IPS-15b (cell line): Measurements from ENCODE around the gene UQCRC2.

Experiments used
- H3K27me3 ChIP-seq: one replicate; pipeline ENCODE4 v1.6.1; 2013; ENCODE audit warnings: low read length; ENCODE audit not compliant: control insufficient read depth, insufficient read depth
- H3K36me3 ChIP-seq: one replicate; pipeline ENCODE4 v1.6.1; 2013; ENCODE audit warnings: low read length; ENCODE audit not compliant: control insufficient read depth, insufficient read depth
- H3K4me1 ChIP-seq: one replicate; pipeline ENCODE4 v1.6.1; 2013; ENCODE audit warnings: mild to moderate bottlenecking, low read length; ENCODE audit not compliant: control insufficient read depth, insufficient read depth
- H3K4me3 ChIP-seq: one replicate; pipeline ENCODE4 v1.5.1; 2013; ENCODE audit warnings: low read depth, low read length
- H3K9ac ChIP-seq: one replicate; pipeline ENCODE4 v1.6.1; 2013; ENCODE audit warnings: low read depth, mild to moderate bottlenecking, low read length
- H3K9me3 ChIP-seq: one replicate; pipeline ENCODE4 v1.6.1; 2013; ENCODE audit warnings: mild to moderate bottlenecking, low read length; ENCODE audit not compliant: control insufficient read depth, insufficient read depth

Gene UQCRC2

DNA sequence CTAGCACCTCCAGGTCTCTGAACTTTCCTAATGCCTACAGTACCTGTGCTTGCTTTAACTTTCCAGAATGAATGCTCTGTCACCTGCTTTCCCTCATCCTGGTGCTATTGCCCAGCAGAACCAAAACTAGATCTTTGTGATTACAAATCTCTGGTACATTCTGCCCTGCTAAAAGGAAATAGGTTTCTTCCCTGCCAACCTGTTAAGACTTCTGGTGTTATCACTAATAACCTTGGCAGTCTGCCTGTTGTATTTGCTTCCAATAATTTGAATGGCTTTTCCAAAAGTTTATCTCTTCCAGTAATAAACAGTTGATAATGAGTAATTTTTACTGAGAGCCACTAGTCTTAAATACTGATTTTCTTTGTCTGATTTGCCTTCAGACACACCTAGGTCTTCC is 32.4 kb downstream of the UQCRC2 start:
- H3K36me3 ChIP-seq: peaks cover 5% of the 10 kb centered on the region
- no peak overlapping the region for H3K4me3 ChIP-seq
- no peak overlapping the region for H3K9ac ChIP-seq
- peaks cover 5% of the 10 kb centered on the region for H3K4me1 ChIP-seq
- no peaks in the 10 kb centered on the region for H3K9me3 ChIP-seq
- H3K27me3 ChIP-seq: no peaks in the 10 kb centered on the region

DNA sequence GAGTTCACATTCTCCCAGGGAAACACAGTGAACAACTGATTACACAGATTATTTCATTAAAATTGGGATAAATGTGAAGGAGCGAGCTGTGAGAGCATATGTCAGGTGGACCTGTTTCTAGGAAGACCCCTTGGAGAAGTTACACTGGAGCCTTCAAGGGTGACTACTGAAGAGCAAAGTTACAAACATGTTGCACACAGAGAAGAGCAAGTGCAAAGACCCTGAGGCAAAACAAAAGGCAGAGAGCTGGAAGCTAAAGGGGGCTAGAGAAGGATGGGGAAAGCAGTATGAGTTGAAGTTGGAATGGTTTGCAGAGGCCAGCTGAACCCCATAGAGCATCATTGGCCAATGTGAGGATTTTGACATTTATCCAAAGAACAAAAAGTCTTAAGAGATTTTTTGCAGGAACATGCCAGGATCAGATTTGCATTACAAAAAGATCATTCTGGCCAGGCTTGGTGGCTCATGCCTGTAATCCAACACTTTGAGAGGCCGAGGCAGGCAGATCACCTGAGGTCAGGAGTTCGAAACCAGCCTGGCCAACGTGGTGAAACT is 33.6 kb downstream of the UQCRC2 start:
- Histone ChIP-seq H3K27me3 (no peaks in the 10 kb centered on the region), H3K4me1 (peaks cover 5% of the 10 kb centered on the region), H3K9me3 (no peaks in the 10 kb centered on the region), H3K36me3 (no peaks in the 10 kb centered on the region), H3K4me3 (no peak overlapping the region), H3K9ac (no peak overlapping the region)

DNA sequence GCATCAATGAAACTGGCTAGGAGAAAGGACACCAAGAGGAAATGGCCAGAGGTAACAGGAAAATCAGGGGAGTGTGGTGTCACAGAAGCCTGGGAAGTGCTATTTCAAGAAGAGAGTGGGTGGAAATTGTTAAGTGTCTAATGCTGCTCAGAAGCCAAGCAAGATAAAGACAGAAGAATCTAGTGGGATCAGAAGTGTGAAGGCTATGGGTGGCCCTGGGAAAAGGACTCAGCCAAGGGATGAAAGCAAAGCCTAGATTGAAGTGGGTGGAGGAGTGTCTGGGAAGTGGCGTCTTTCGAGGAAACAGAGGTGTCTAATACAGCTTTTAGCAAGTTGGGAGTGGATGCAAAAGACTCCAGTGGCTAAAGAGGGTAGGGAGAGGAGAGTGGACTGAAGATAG is 34.3 kb downstream of the UQCRC2 start:
- Histone ChIP-seq H3K27me3 (no peaks in the 10 kb centered on the region), H3K4me1 (peaks cover 5% of the 10 kb centered on the region), H3K4me3 (no peak overlapping the region), H3K9ac (no peak overlapping the region), H3K9me3 (no peaks in the 10 kb centered on the region), H3K36me3 (no peaks in the 10 kb centered on the region)

DNA sequence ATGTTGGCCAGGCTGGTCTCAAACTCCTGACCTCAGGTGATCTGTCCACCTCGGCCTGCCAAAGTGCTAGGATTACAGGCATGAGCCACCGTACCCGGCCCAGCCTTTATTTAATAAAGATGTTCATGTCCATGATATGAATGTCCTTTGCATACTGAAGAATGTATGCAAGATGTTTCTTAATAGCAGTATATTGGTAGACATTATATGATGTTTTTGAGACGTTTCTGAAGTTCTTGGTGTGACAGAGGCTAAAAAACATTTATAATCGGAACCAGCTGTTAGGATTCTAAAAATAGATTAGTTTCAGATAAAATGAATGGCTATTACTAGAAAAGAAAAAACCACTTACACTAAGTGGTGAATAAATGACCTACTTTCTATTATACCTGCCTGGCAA is 36.0 kb downstream of the UQCRC2 start:
- H3K4me1 ChIP-seq: peaks cover 5% of the 10 kb centered on the region
- no peak overlapping the region for H3K9ac ChIP-seq
- no peak overlapping the region for H3K4me3 ChIP-seq
- H3K27me3 ChIP-seq: no peaks in the 10 kb centered on the region
- H3K36me3 ChIP-seq: no peaks in the 10 kb centered on the region
- no peaks in the 10 kb centered on the region for H3K9me3 ChIP-seq

DNA sequence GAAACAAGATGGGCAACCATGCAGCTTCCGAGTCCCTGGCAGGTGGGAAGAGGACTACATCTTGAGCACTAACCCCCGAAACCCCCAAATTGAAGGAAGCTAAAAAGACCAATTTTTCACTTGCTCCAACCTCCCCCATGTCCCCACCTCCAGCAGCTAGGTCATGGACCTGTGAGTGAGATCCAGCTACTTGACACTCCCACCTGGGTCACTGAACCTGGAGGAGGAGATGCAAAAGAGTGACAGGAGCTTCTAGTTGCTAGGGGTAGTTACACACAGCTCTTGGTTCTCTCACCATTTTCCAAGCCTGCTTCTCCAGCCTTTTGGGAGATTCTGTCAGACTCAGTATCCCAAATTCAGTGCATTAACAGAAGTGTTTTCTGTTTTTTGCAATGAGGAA is 36.6 kb downstream of the UQCRC2 start:
- no peaks in the 10 kb centered on the region for H3K36me3 ChIP-seq
- H3K9ac ChIP-seq: no peak overlapping the region
- H3K4me3 ChIP-seq: no peak overlapping the region
- H3K27me3 ChIP-seq: no peaks in the 10 kb centered on the region
- H3K4me1 ChIP-seq: peaks cover 5% of the 10 kb centered on the region
- H3K9me3 ChIP-seq: no peaks in the 10 kb centered on the region

DNA sequence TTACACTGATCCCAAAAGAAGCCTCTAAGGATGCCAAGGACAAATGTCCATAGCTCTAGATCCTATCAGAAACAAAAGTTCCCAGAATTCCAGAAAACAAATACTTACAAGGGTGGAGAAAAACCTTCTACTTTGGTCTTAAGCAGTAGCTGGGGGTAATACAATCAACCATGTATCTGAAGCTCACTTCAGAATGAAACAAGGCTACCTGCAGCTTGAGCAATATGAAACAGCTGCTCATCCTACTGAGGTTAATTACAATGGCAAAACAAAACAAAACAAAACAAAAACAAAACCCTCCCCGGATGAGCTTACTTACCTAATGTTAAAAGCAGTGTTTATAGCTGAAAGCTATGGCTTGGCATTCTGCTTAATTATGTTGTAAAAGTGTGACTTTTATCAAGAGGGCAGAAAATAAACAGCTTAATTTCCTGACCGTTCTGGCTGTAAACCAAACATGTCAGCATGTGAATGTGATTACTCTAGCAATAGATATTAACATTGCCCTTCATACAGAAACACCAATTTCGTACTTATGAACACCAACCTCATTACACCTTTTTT is 37.3 kb downstream of the UQCRC2 start:
- Histone ChIP-seq H3K4me1 (peaks cover 5% of the 10 kb centered on the region), H3K9ac (no peak overlapping the region), H3K9me3 (no peaks in the 10 kb centered on the region), H3K27me3 (no peaks in the 10 kb centered on the region), H3K36me3 (no peaks in the 10 kb centered on the region), H3K4me3 (no peak overlapping the region)

DNA sequence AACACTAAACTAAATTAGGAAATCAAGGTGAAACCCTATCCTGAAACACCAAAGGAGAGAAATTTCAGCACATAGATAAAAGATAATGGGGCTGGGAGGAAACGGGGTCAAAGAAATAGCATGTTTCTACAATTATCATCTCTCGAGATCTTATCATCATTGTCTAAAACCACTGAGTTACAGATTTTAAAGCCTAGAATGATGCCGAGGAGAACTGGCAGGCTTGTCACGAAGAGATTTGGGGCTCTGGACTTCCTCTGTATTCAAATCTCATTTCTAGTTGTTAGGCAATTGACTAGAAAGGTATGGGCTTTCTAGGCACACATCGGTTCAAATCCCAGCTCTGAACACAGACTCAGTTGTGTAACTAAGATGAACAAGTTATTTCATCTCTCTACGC is 38.5 kb downstream of the UQCRC2 start:
- no peaks in the 10 kb centered on the region for H3K9me3 ChIP-seq
- no peak overlapping the region for H3K4me3 ChIP-seq
- H3K4me1 ChIP-seq: peaks cover 3% of the 10 kb centered on the region
- no peaks in the 10 kb centered on the region for H3K27me3 ChIP-seq
- H3K9ac ChIP-seq: no peak overlapping the region
- no peaks in the 10 kb centered on the region for H3K36me3 ChIP-seq

DNA sequence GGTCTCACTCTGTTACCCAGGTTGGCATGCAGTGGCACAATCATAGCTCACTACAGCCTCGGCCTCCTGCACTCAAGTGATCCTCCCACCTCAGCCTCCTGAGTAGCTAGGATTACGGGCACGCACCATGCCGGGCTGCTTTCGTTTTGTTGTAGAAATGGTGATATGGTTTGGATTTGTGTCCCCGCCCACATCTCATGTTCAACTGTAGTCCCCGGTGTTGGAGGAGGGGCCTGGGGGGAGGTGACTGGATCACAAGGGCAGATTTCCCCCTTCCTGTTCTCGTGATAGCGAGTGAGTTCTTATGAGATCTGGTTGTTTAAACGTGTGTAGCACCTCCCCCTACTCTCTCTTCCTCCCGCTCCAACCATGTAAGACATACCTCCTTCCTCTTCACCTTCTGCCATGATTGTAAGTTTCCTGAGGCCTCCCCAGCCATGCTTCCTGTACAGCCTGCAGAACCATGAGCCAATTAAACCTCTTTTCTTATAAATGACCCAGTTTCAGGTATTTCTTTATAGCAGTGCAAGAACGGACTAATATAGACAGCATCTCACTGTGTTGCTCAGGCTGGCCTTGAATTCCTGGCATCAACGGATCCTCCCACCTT is 41.8 kb downstream of the UQCRC2 start:
- Histone ChIP-seq H3K4me3 (no peak overlapping the region), H3K9me3 (no peaks in the 10 kb centered on the region), H3K4me1 (no peaks in the 10 kb centered on the region), H3K36me3 (no peaks in the 10 kb centered on the region), H3K9ac (no peak overlapping the region), H3K27me3 (no peaks in the 10 kb centered on the region)

DNA sequence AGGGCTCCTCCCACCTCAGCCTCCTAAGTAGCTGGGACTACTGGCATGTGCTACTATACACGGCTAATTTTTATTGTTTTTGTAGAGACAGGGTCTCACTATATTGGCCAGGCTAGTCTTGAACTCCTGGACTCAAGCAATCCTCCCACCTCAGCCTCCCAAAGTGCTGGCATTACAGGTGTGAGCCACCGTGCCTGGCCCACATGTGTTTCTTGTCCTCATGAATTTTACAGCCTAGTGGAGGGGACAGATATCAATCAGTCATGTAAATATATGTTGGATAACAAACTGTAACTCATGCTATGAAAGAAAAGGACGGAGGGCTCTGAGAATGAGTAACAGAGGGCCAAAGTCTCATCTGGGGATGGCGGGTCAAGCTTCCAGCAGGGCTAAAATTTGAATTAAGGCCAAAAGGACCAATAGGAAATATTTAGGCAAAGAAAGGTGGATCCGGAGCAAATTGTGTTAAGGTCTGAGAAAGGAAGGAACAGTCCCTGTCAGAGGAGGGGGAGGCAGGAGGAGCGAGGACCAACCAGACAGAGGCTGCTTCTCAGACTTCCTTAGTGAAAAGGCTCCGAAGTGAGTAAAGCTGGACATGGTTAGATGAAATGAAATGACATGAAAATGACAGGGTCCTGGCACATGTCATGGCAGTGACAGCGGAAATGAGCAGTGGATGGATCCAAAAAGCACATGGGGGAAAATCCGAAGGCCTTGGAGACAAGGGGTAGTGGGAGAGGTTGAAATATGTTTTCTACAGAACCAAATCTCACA is 43.9 kb downstream of the UQCRC2 start:
- H3K27me3 ChIP-seq: no peaks in the 10 kb centered on the region
- H3K9me3 ChIP-seq: no peaks in the 10 kb centered on the region
- no peak overlapping the region for H3K9ac ChIP-seq
- H3K36me3 ChIP-seq: no peaks in the 10 kb centered on the region
- H3K4me3 ChIP-seq: no peak overlapping the region
- H3K4me1 ChIP-seq: no peaks in the 10 kb centered on the region

DNA sequence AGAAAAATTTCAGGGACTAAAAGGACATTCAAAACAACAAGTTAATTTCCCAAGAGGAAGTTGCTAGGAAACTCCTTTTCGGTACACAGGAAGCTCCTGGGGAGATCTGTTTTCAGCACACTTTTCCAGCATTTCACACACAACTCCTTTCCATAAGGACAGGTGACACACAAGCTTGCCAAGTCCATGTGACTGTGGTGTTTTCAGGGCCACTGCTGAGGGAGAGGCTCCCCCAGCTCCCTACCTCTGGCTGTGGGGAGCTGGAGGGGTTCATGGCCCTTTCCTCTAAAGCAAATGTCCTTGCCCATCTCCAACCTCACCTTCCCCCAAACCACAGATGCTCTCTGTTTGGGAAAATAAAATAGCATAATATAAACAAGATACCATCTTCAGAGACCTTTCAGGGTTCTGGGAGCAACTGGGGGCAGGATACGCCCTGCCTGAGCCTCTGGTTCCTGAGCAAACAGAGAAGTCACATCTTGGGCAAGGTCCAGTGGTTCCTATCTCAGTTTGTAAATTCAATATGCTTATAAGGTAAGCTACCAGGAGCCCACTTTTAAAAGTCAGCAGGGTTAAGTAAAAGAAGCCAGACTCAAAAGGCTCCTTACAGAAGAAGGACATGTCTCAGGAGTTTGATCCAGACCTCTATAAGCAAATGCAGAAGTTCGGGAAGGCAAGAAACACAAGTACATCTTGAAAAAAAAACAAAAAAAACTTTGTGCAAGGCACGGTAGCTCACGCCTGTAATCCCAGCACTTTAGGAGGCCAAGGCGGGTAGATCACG is 44.7 kb downstream of the UQCRC2 start:
- Histone ChIP-seq H3K4me3 (no peak overlapping the region), H3K36me3 (no peaks in the 10 kb centered on the region), H3K4me1 (no peaks in the 10 kb centered on the region), H3K9ac (no peak overlapping the region), H3K27me3 (no peaks in the 10 kb centered on the region), H3K9me3 (no peaks in the 10 kb centered on the region)

DNA sequence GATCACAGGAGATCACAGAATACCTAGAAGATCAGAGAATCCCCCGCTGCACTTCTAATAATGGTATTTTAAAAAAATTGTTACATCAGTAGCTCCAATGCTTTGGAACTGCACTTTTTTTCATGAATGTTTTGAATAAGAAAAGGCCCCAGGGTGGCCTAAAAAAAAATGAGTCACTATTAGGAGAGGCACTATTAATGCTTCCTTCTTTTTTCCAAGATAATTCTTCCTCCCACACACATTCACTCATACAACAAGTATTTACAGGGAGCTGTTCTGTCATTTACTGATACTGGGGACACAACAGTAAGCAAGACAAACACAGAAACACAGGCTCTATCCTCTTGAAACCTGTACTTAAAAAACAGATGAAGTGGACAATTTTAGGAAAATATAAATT is 48.4 kb downstream of the UQCRC2 start:
- peaks cover 3% of the 10 kb centered on the region for H3K27me3 ChIP-seq
- no peaks in the 10 kb centered on the region for H3K4me1 ChIP-seq
- no peak overlapping the region for H3K9ac ChIP-seq
- H3K4me3 ChIP-seq: no peak overlapping the region
- H3K9me3 ChIP-seq: no peaks in the 10 kb centered on the region
- no peaks in the 10 kb centered on the region for H3K36me3 ChIP-seq
